H1 (cell line): Measurements from ENCODE around the gene PPM1L. TPM values are rescaled to one million over a fixed set of nuclear protein-coding genes. Genes with fewer than 3 reads are reported as not detected.

Source experiments
- CTCF ChIA-PET: fragments of 300-600 bp; sonication (Branson Sonifier 250); formaldehyde crosslinking; loops from one replicate; lab custom pipeline; 2021; ENCODE audit not compliant: partially characterized antibody; lab: Charles Lee
- POLR2A ChIA-PET: fragments of 300-600 bp; sonication (Branson Sonifier 250); formaldehyde crosslinking; loops from one replicate; lab custom pipeline; 2021; ENCODE audit warnings: inconsistent platforms; ENCODE audit not compliant: partially characterized antibody; lab: Charles Lee
- DNase-seq, 2 experiments: peaks; one replicate each; pipeline versions ENCODE4 v3.0.0 to v3.0.0-alpha.2; 2010 to 2022; ENCODE audit warnings: low spot score in 2 of 2, low read depth in 1 of 2, mixed read lengths in 1 of 2
- FAIRE-seq: peaks from 2 replicates; lab custom pipeline; 2011; peaks lifted over from hg19 to GRCh38; lab: Jason Lieb, UNC
- H2AFZ ChIP-seq: 2 replicates; pipeline ENCODE4 v1.8.1; 2012; ENCODE audit warnings: low read length, inconsistent platforms
- H2AK5ac ChIP-seq: 2 replicates; pipeline ENCODE4 v1.6.1; 2013; ENCODE audit warnings: low read depth, low read length
- H2BK120ac ChIP-seq: replicated peaks from 2 replicates; pipeline ENCODE3; 2013; ENCODE audit warnings: low read depth, low read length, inconsistent platforms
- H2BK12ac ChIP-seq: 2 replicates; pipeline ENCODE4 v1.6.1; 2013; ENCODE audit warnings: low read depth, low read length
- H2BK15ac ChIP-seq: 2 replicates; pipeline ENCODE4 v1.6.1; 2013; ENCODE audit warnings: low read length
- H2BK20ac ChIP-seq: 2 replicates; pipeline ENCODE4 v1.6.1; 2013; ENCODE audit warnings: low read length
- H2BK5ac ChIP-seq: 2 replicates; pipeline ENCODE4 v1.6.1; 2013; ENCODE audit warnings: low read depth, low read length
- H3K14ac ChIP-seq: 2 replicates; pipeline ENCODE4 v1.6.1; 2013; ENCODE audit warnings: inconsistent platforms; ENCODE audit not compliant: insufficient read length
- H3K18ac ChIP-seq: 2 replicates; pipeline ENCODE4 v1.6.1; 2013; ENCODE audit warnings: low read length; ENCODE audit errors: extremely low read depth
- H3K23ac ChIP-seq: 2 replicates; pipeline ENCODE4 v1.6.1; 2013; ENCODE audit warnings: inconsistent platforms; ENCODE audit not compliant: insufficient read length
- H3K23me2 ChIP-seq: 2 replicates; pipeline ENCODE4 v1.6.1; 2013; ENCODE audit warnings: low read depth, low read length
- H3K27ac ChIP-seq: 2 replicates; pipeline ENCODE4 v1.6.1; 2011; ENCODE audit warnings: low read depth, low read length, inconsistent platforms
- H3K27me3 ChIP-seq, 4 experiments: replicated peaks in 1 of 4; 1 replicate in 1 of 4; 2 replicates in 3 of 4; pipeline versions ENCODE4 v1.6.1 to v1.8.1; 2011 to 2013; ENCODE audit warnings: low read length in 3 of 4, mild to moderate bottlenecking in 3 of 4, inconsistent platforms in 2 of 4, mixed read lengths in 2 of 4, moderate library complexity in 1 of 4; ENCODE audit not compliant: control insufficient read depth in 3 of 4, insufficient read depth in 3 of 4; ENCODE audit errors: extremely low read depth in 1 of 4
- H3K36me3 ChIP-seq, 4 experiments: 2 replicates each; pipeline versions ENCODE4 v1.6.1 to v1.8.1; 2011 to 2013; ENCODE audit warnings: mild to moderate bottlenecking in 4 of 4, low read length in 3 of 4, moderate library complexity in 2 of 4, control low read depth in 1 of 4, inconsistent platforms in 1 of 4; ENCODE audit not compliant: insufficient read depth in 4 of 4, control insufficient read depth in 2 of 4
- H3K4ac ChIP-seq: replicated peaks from 2 replicates; pipeline ENCODE3; 2013; ENCODE audit warnings: low read length, low read depth, mixed read lengths, inconsistent platforms; ENCODE audit not compliant: insufficient read length
- H3K4me1 ChIP-seq, 4 experiments: replicated peaks in 1 of 4; 1 replicate in 1 of 4; 2 replicates in 3 of 4; pipeline versions ENCODE4 v1.6.1 to v1.8.1; 2011 to 2013; ENCODE audit warnings: low read length in 3 of 4, inconsistent platforms in 2 of 4, mixed read lengths in 1 of 4; ENCODE audit not compliant: insufficient read depth in 4 of 4, control insufficient read depth in 3 of 4
- H3K4me2 ChIP-seq, 2 experiments: 2 replicates each; pipeline versions ENCODE4 v1.6.1 to v1.8.1; 2011 to 2013; ENCODE audit warnings: low read depth in 2 of 2, low read length in 2 of 2, control low read depth in 1 of 2, inconsistent platforms in 1 of 2, mild to moderate bottlenecking in 1 of 2; ENCODE audit not compliant: insufficient read depth in 1 of 2
- H3K4me3 ChIP-seq, 4 experiments: fragments of 200-600, 300-600 bp in 1 of 4; sonication (generic), shearing (Covaris generic), sonication (Bioruptor Twin) in 1 of 4; 2 replicates each; pipeline versions ENCODE4 v1.5.1 to v1.8.1; 2011 to 2016; ENCODE audit warnings: low read length in 4 of 4, low read depth in 3 of 4, control low read depth in 2 of 4, inconsistent platforms in 2 of 4, mild to moderate bottlenecking in 2 of 4, mixed read lengths in 1 of 4, moderate library complexity in 1 of 4; ENCODE audit not compliant: insufficient read depth in 2 of 4; ENCODE audit errors: extremely low read depth in 1 of 4
- H3K56ac ChIP-seq: replicated peaks from 2 replicates; pipeline ENCODE3; 2013; ENCODE audit warnings: low read depth, mild to moderate bottlenecking, mixed read lengths, low read length, inconsistent platforms; ENCODE audit not compliant: insufficient read length
- H3K79me1 ChIP-seq: 2 replicates; pipeline ENCODE4 v1.6.1; 2013; ENCODE audit warnings: low read depth, low read length, control low read depth
- H3K79me2 ChIP-seq, 2 experiments: 2 replicates each; pipeline versions ENCODE4 v1.6.1 to v1.8.1; 2012 to 2013; ENCODE audit warnings: low read length in 2 of 2, mild to moderate bottlenecking in 2 of 2, inconsistent platforms in 1 of 2; ENCODE audit not compliant: insufficient read depth in 2 of 2, control insufficient read depth in 1 of 2
- H3K9ac ChIP-seq, 4 experiments: replicated peaks in 1 of 4; 1 replicate in 1 of 4; 2 replicates in 3 of 4; pipeline versions ENCODE4 v1.6.1 to v1.8.1; 2011 to 2013; ENCODE audit warnings: low read depth in 3 of 4, low read length in 3 of 4, control low read depth in 2 of 4, mild to moderate bottlenecking in 2 of 4, moderate library complexity in 2 of 4, inconsistent platforms in 1 of 4; ENCODE audit errors: extremely low read depth in 1 of 4
- H3K9me3 ChIP-seq, 2 experiments: 2 replicates each; pipeline versions ENCODE4 v1.6.1 to v1.8.1; 2012 to 2013; ENCODE audit warnings: mild to moderate bottlenecking in 2 of 2, moderate library complexity in 2 of 2, control low read depth in 1 of 2, inconsistent platforms in 1 of 2, low read depth in 1 of 2, low read length in 1 of 2, mixed read lengths in 1 of 2; ENCODE audit not compliant: insufficient read depth in 2 of 2
- H4K20me1 ChIP-seq, 2 experiments: replicated peaks in 1 of 2; 2 replicates each; pipeline versions ENCODE3 to v1.8.1; 2011 to 2013; ENCODE audit warnings: inconsistent platforms in 2 of 2, low read length in 2 of 2, mild to moderate bottlenecking in 1 of 2; ENCODE audit not compliant: insufficient read depth in 2 of 2, control insufficient read depth in 1 of 2
- H4K5ac ChIP-seq: 2 replicates; pipeline ENCODE4 v1.6.1; 2013; ENCODE audit warnings: low read length, low read depth, mixed read lengths, inconsistent platforms; ENCODE audit not compliant: insufficient read length
- H4K8ac ChIP-seq: 2 replicates; pipeline ENCODE4 v1.8.0; 2013; ENCODE audit warnings: mild to moderate bottlenecking, moderate library complexity, low read length, inconsistent platforms; ENCODE audit not compliant: insufficient read depth; ENCODE audit errors: extremely low read depth
- H4K91ac ChIP-seq: replicated peaks from 2 replicates; pipeline ENCODE3; 2013; ENCODE audit warnings: low read length, mixed read lengths, inconsistent platforms; ENCODE audit not compliant: insufficient read length
- CREB1 ChIP-seq: IDR thresholded peaks from 2 replicates; pipeline ENCODE4 v1.6.1; 2012; ENCODE audit warnings: inconsistent platforms
- CTBP2 ChIP-seq: IDR thresholded peaks from 2 replicates; pipeline ENCODE4 v1.7.0; 2011; ENCODE audit warnings: borderline replicate concordance, mild to moderate bottlenecking, moderate library complexity, mixed read lengths, low read length; ENCODE audit not compliant: insufficient read depth, insufficient read length
- EP300 ChIP-seq, 2 experiments: IDR thresholded peaks; 1 replicate in 1 of 2; 2 replicates in 1 of 2; pipeline ENCODE4 v1.6.1; 2011 to 2012; ENCODE audit warnings: low read depth in 2 of 2, low read length in 2 of 2, mild to moderate bottlenecking in 2 of 2, borderline replicate concordance in 1 of 2, inconsistent platforms in 1 of 2, moderate library complexity in 1 of 2
- KDM1A ChIP-seq: fragments of 200-600, 300-600 bp; sonication (generic); IDR thresholded peaks from 2 replicates; pipeline ENCODE4 v1.7.1; 2016; ENCODE audit warnings: mild to moderate bottlenecking, low read length, borderline replicate concordance
- KDM5A ChIP-seq: fragments of 200-600 bp; IDR thresholded peaks from 2 replicates; pipeline ENCODE4 v1.7.1; 2012; ENCODE audit warnings: mild to moderate bottlenecking, low read length, inconsistent platforms, mixed read lengths
- MAX ChIP-seq: IDR thresholded peaks from 2 replicates; pipeline ENCODE4 v1.6.1; 2012; ENCODE audit warnings: inconsistent platforms
- POU5F1 ChIP-seq: IDR thresholded peaks from 2 replicates; pipeline ENCODE4 v1.6.1; 2011; ENCODE audit warnings: low read depth, mild to moderate bottlenecking, low read length, moderate library complexity
- RAD21 ChIP-seq, 2 experiments: IDR thresholded peaks in 1 of 2; conservative IDR thresholded peaks in 1 of 2; 2 replicates each; pipeline ENCODE4 v1.6.1; 2011; ENCODE audit warnings: low read depth in 2 of 2, low read length in 2 of 2, improper control_type of control experiment in 1 of 2, inconsistent platforms in 1 of 2, mild to moderate bottlenecking in 1 of 2, moderate library complexity in 1 of 2
- RNF2 ChIP-seq: fragments of 200-900, 300-1000 bp; sonication (generic); IDR thresholded peaks from 2 replicates; pipeline ENCODE4 v1.7.1; 2016; ENCODE audit warnings: borderline replicate concordance, low read depth, mild to moderate bottlenecking, antibody characterized with exemption, low read length; ENCODE audit not compliant: poor library complexity, severe bottlenecking; ENCODE audit errors: missing control alignments
- RXRA ChIP-seq: IDR thresholded peaks from 2 replicates; pipeline ENCODE4 v1.6.1; 2011; ENCODE audit warnings: low read depth, mild to moderate bottlenecking, low read length, moderate library complexity; ENCODE audit not compliant: insufficient read depth
- SIRT6 ChIP-seq: IDR thresholded peaks from one replicate; pipeline ENCODE4 v1.7.1; 2012; ENCODE audit warnings: low read length, inconsistent platforms
- SP1 ChIP-seq: IDR thresholded peaks from 2 replicates; pipeline ENCODE4 v1.6.1; 2011; ENCODE audit warnings: low read depth, low read length
- TAF7 ChIP-seq: optimal IDR thresholded peaks from 2 replicates; pipeline ENCODE3; 2011; ENCODE audit warnings: low read depth, mild to moderate bottlenecking, inconsistent platforms, low read length, moderate library complexity, borderline replicate concordance
- TCF12 ChIP-seq: IDR thresholded peaks from 2 replicates; pipeline ENCODE4 v1.6.1; 2011; ENCODE audit warnings: low read depth, mild to moderate bottlenecking, low read length
- WGBS, 2 experiments: shearing (Covaris generic) in 1 of 2; methylation state at CpG; one replicate each; pipeline versions ENCODE4 v1.1.6 to v1.1.7; 2013 to 2015; ENCODE audit warnings: low lambda C conversion rate in 2 of 2, mixed read lengths in 2 of 2, inconsistent platforms in 1 of 2, low coverage in 1 of 2, missing lambda C conversion rate in 1 of 2; ENCODE audit not compliant: insufficient replicate concordance in 2 of 2, insufficient coverage in 1 of 2, insufficient read length in 1 of 2; ENCODE audit errors: extremely low coverage in 1 of 2, missing lambda C conversion rate in 1 of 2; 5-methylcytosine and 5-hydroxymethylcytosine counted together
- polyA plus RNA-seq, 7 experiments: library from polyadenylated mRNA; depleted of rRNA in 3 of 7; stranded (reverse) in 5 of 7; unstranded in 2 of 7; fragments of >200 nt in 5 of 7; fragments of 200-250 nt in 2 of 7; gene quantifications; 1 replicate in 5 of 7; 2 replicates in 1 of 7; 4 replicates in 1 of 7; pipeline versions ENCODE4 v1.2.1 to v1.2.3, GENCODE V29; 2011 to 2013; ENCODE audit warnings: missing spikeins in 2 of 7, mixed read lengths in 2 of 7
- total RNA-seq: library from RNA; stranded (reverse); fragmentation: NEBNext Ultra II Directional; extraction: Animal tissue kit (Norgen Biotek cat#: 25700); gene quantifications from 2 replicates; pipeline ENCODE4 v1.2.1, GENCODE V29; 2021

Gene PPM1L
- total and polyA plus RNA-seq, 2 of the 8 experiments (the other 6 are each of a cell fraction or from before 2014, with no cell fraction given), result 2.8 to 18.1 TPM

GRCh38 chr3:160828880-160829279 is 72.8 kb downstream of the PPM1L start:
- Histone ChIP-seq H2BK20ac (no peak overlapping the region), H2AFZ (no peak overlapping the region), H3K23me2 (no peaks in the 10 kb centered on the region; the same call in 1 of the 2 replicates), H4K20me1 (no peaks in the 10 kb centered on the region), H3K9me3 (no peaks in the 10 kb centered on the region), H3K36me3 (no peaks in the 10 kb centered on the region), H2BK12ac (no peak overlapping the region), H3K18ac (no peak overlapping the region), H2BK15ac (no peak overlapping the region), H3K9ac (no peak overlapping the region), H3K56ac (no peak overlapping the region), H2BK120ac (no peak overlapping the region), H3K27ac (no peak overlapping the region), H3K23ac (no peak overlapping the region), H3K14ac (no peak overlapping the region), H3K4me1 (peaks cover 0 to 4% (median 1%) of the 10 kb centered on the region in 4 experiments; a peak in 1 of 7 replicates), H3K4me2 (no peak overlapping the region), H3K4ac (no peak overlapping the region), H2BK5ac (no peak overlapping the region), H3K79me2 (no peaks in the 10 kb centered on the region), H3K27me3 (no peaks in the 10 kb centered on the region), H2AK5ac (no peak overlapping the region), H3K4me3 (no peak overlapping the region), H4K8ac (no peak overlapping the region), H4K5ac (no peak overlapping the region), H3K79me1 (no peaks in the 10 kb centered on the region), H4K91ac (no peak overlapping the region)
- WGBS, 2 experiments, result 83% methylated on average over 3 of the region's 3 CpGs; no CpG with 5 or more reads in 1 of the 2 experiments
- CTCF ChIA-PET, result no interaction called here
- POLR2A ChIA-PET, result no interaction called here
- FAIRE-seq (no peak), DNase-seq (no peak)
- no peak for TF ChIP-seq RAD21 (IDR thresholded peaks at IDR 0.05 in 1 of 2, conservative IDR thresholded peaks at IDR 0.05 in 1 of 2; ENCODE audit: low read depth in 2 of 2, low read length in 2 of 2)
- TF ChIP-seq MAX, result no peak
- no peak for TF ChIP-seq RXRA
- TF ChIP-seq SP1, result no peak
- TF ChIP-seq CTBP2, result no peak
- TF ChIP-seq RNF2, result no peak
- no peak for TF ChIP-seq TCF12
- no peak for TF ChIP-seq KDM1A
- TF ChIP-seq EP300 (IDR thresholded peaks at IDR 0.05; ENCODE audit: borderline replicate concordance in 1 of 2, low read depth in 2 of 2, low read length in 2 of 2), result no peak
- TF ChIP-seq TAF7, result no peak
- TF ChIP-seq SIRT6, result no peak
- no peak for TF ChIP-seq KDM5A
- no peak for TF ChIP-seq CREB1
- no peak for TF ChIP-seq POU5F1
